H1 (cell line): ENCODE measurements around the gene CORO2B. TPM values are rescaled to one million over a fixed set of nuclear protein-coding genes. Genes with fewer than 3 reads are reported as not detected.

Experiments used
- CTCF ChIA-PET: fragments of 300-600 bp; sonication (Branson Sonifier 250); formaldehyde crosslinking; loops from one replicate; lab custom pipeline; 2021; ENCODE audit not compliant: partially characterized antibody; lab: Charles Lee
- POLR2A ChIA-PET: fragments of 300-600 bp; sonication (Branson Sonifier 250); formaldehyde crosslinking; loops from one replicate; lab custom pipeline; 2021; ENCODE audit warnings: inconsistent platforms; ENCODE audit not compliant: partially characterized antibody; lab: Charles Lee
- DNase-seq, 2 experiments: peaks; one replicate each; pipeline versions ENCODE4 v3.0.0 to v3.0.0-alpha.2; 2010 to 2022; ENCODE audit warnings: low spot score in 2 of 2, low read depth in 1 of 2, mixed read lengths in 1 of 2
- FAIRE-seq: peaks from 2 replicates; lab custom pipeline; 2011; peaks lifted over from hg19 to GRCh38; lab: Jason Lieb, UNC
- H2AFZ ChIP-seq: 2 replicates; pipeline ENCODE4 v1.8.1; 2012; ENCODE audit warnings: low read length, inconsistent platforms
- H2AK5ac ChIP-seq: 2 replicates; pipeline ENCODE4 v1.6.1; 2013; ENCODE audit warnings: low read depth, low read length
- H2BK120ac ChIP-seq: replicated peaks from 2 replicates; pipeline ENCODE3; 2013; ENCODE audit warnings: low read depth, low read length, inconsistent platforms
- H2BK12ac ChIP-seq: 2 replicates; pipeline ENCODE4 v1.6.1; 2013; ENCODE audit warnings: low read depth, low read length
- H2BK15ac ChIP-seq: 2 replicates; pipeline ENCODE4 v1.6.1; 2013; ENCODE audit warnings: low read length
- H2BK20ac ChIP-seq: 2 replicates; pipeline ENCODE4 v1.6.1; 2013; ENCODE audit warnings: low read length
- H2BK5ac ChIP-seq: 2 replicates; pipeline ENCODE4 v1.6.1; 2013; ENCODE audit warnings: low read depth, low read length
- H3K14ac ChIP-seq: 2 replicates; pipeline ENCODE4 v1.6.1; 2013; ENCODE audit warnings: inconsistent platforms; ENCODE audit not compliant: insufficient read length
- H3K18ac ChIP-seq: 2 replicates; pipeline ENCODE4 v1.6.1; 2013; ENCODE audit warnings: low read length; ENCODE audit errors: extremely low read depth
- H3K23ac ChIP-seq: 2 replicates; pipeline ENCODE4 v1.6.1; 2013; ENCODE audit warnings: inconsistent platforms; ENCODE audit not compliant: insufficient read length
- H3K23me2 ChIP-seq: 2 replicates; pipeline ENCODE4 v1.6.1; 2013; ENCODE audit warnings: low read depth, low read length
- H3K27ac ChIP-seq: 2 replicates; pipeline ENCODE4 v1.6.1; 2011; ENCODE audit warnings: low read depth, low read length, inconsistent platforms
- H3K27me3 ChIP-seq, 4 experiments: replicated peaks in 1 of 4; 1 replicate in 1 of 4; 2 replicates in 3 of 4; pipeline versions ENCODE4 v1.6.1 to v1.8.1; 2011 to 2013; ENCODE audit warnings: low read length in 3 of 4, mild to moderate bottlenecking in 3 of 4, inconsistent platforms in 2 of 4, mixed read lengths in 2 of 4, moderate library complexity in 1 of 4; ENCODE audit not compliant: control insufficient read depth in 3 of 4, insufficient read depth in 3 of 4; ENCODE audit errors: extremely low read depth in 1 of 4
- H3K36me3 ChIP-seq, 4 experiments: 2 replicates each; pipeline versions ENCODE4 v1.6.1 to v1.8.1; 2011 to 2013; ENCODE audit warnings: mild to moderate bottlenecking in 4 of 4, low read length in 3 of 4, moderate library complexity in 2 of 4, control low read depth in 1 of 4, inconsistent platforms in 1 of 4; ENCODE audit not compliant: insufficient read depth in 4 of 4, control insufficient read depth in 2 of 4
- H3K4ac ChIP-seq: replicated peaks from 2 replicates; pipeline ENCODE3; 2013; ENCODE audit warnings: low read length, low read depth, mixed read lengths, inconsistent platforms; ENCODE audit not compliant: insufficient read length
- H3K4me1 ChIP-seq, 4 experiments: replicated peaks in 1 of 4; 1 replicate in 1 of 4; 2 replicates in 3 of 4; pipeline versions ENCODE4 v1.6.1 to v1.8.1; 2011 to 2013; ENCODE audit warnings: low read length in 3 of 4, inconsistent platforms in 2 of 4, mixed read lengths in 1 of 4; ENCODE audit not compliant: insufficient read depth in 4 of 4, control insufficient read depth in 3 of 4
- H3K4me2 ChIP-seq, 2 experiments: 2 replicates each; pipeline versions ENCODE4 v1.6.1 to v1.8.1; 2011 to 2013; ENCODE audit warnings: low read depth in 2 of 2, low read length in 2 of 2, control low read depth in 1 of 2, inconsistent platforms in 1 of 2, mild to moderate bottlenecking in 1 of 2; ENCODE audit not compliant: insufficient read depth in 1 of 2
- H3K4me3 ChIP-seq, 4 experiments: fragments of 200-600, 300-600 bp in 1 of 4; sonication (generic), shearing (Covaris generic), sonication (Bioruptor Twin) in 1 of 4; 2 replicates each; pipeline versions ENCODE4 v1.5.1 to v1.8.1; 2011 to 2016; ENCODE audit warnings: low read length in 4 of 4, low read depth in 3 of 4, control low read depth in 2 of 4, inconsistent platforms in 2 of 4, mild to moderate bottlenecking in 2 of 4, mixed read lengths in 1 of 4, moderate library complexity in 1 of 4; ENCODE audit not compliant: insufficient read depth in 2 of 4; ENCODE audit errors: extremely low read depth in 1 of 4
- H3K56ac ChIP-seq: replicated peaks from 2 replicates; pipeline ENCODE3; 2013; ENCODE audit warnings: low read depth, mild to moderate bottlenecking, mixed read lengths, low read length, inconsistent platforms; ENCODE audit not compliant: insufficient read length
- H3K79me1 ChIP-seq: 2 replicates; pipeline ENCODE4 v1.6.1; 2013; ENCODE audit warnings: low read depth, low read length, control low read depth
- H3K79me2 ChIP-seq, 2 experiments: 2 replicates each; pipeline versions ENCODE4 v1.6.1 to v1.8.1; 2012 to 2013; ENCODE audit warnings: low read length in 2 of 2, mild to moderate bottlenecking in 2 of 2, inconsistent platforms in 1 of 2; ENCODE audit not compliant: insufficient read depth in 2 of 2, control insufficient read depth in 1 of 2
- H3K9ac ChIP-seq, 4 experiments: replicated peaks in 1 of 4; 1 replicate in 1 of 4; 2 replicates in 3 of 4; pipeline versions ENCODE4 v1.6.1 to v1.8.1; 2011 to 2013; ENCODE audit warnings: low read depth in 3 of 4, low read length in 3 of 4, control low read depth in 2 of 4, mild to moderate bottlenecking in 2 of 4, moderate library complexity in 2 of 4, inconsistent platforms in 1 of 4; ENCODE audit errors: extremely low read depth in 1 of 4
- H3K9me3 ChIP-seq, 2 experiments: 2 replicates each; pipeline versions ENCODE4 v1.6.1 to v1.8.1; 2012 to 2013; ENCODE audit warnings: mild to moderate bottlenecking in 2 of 2, moderate library complexity in 2 of 2, control low read depth in 1 of 2, inconsistent platforms in 1 of 2, low read depth in 1 of 2, low read length in 1 of 2, mixed read lengths in 1 of 2; ENCODE audit not compliant: insufficient read depth in 2 of 2
- H4K20me1 ChIP-seq, 2 experiments: replicated peaks in 1 of 2; 2 replicates each; pipeline versions ENCODE3 to v1.8.1; 2011 to 2013; ENCODE audit warnings: inconsistent platforms in 2 of 2, low read length in 2 of 2, mild to moderate bottlenecking in 1 of 2; ENCODE audit not compliant: insufficient read depth in 2 of 2, control insufficient read depth in 1 of 2
- H4K5ac ChIP-seq: 2 replicates; pipeline ENCODE4 v1.6.1; 2013; ENCODE audit warnings: low read length, low read depth, mixed read lengths, inconsistent platforms; ENCODE audit not compliant: insufficient read length
- H4K8ac ChIP-seq: 2 replicates; pipeline ENCODE4 v1.8.0; 2013; ENCODE audit warnings: mild to moderate bottlenecking, moderate library complexity, low read length, inconsistent platforms; ENCODE audit not compliant: insufficient read depth; ENCODE audit errors: extremely low read depth
- H4K91ac ChIP-seq: replicated peaks from 2 replicates; pipeline ENCODE3; 2013; ENCODE audit warnings: low read length, mixed read lengths, inconsistent platforms; ENCODE audit not compliant: insufficient read length
- CBX8 ChIP-seq: fragments of 300-800, 300-1000 bp; sonication (generic); IDR thresholded peaks from 2 replicates; pipeline ENCODE4 v1.7.1; 2016; ENCODE audit warnings: low read depth, low read length, borderline replicate concordance
- FOSL1 ChIP-seq: IDR thresholded peaks from 2 replicates; pipeline ENCODE4 v1.6.1; 2011; ENCODE audit warnings: mild to moderate bottlenecking, low read depth, low read length, moderate library complexity; ENCODE audit not compliant: insufficient read depth
- SAP30 ChIP-seq: fragments of 300-600 bp; sonication (generic); IDR thresholded peaks from 2 replicates; pipeline ENCODE4 v1.7.1; 2012; ENCODE audit warnings: low read length, moderate library complexity, mild to moderate bottlenecking, inconsistent platforms; ENCODE audit not compliant: insufficient read depth, insufficient replicate concordance
- SIN3A ChIP-seq, 2 experiments: IDR thresholded peaks in 1 of 2; conservative IDR thresholded peaks in 1 of 2; 2 replicates each; pipeline ENCODE4 v1.6.1; 2011 to 2012; ENCODE audit warnings: low read length in 2 of 2, improper control_type of control experiment in 1 of 2, low read depth in 1 of 2, mild to moderate bottlenecking in 1 of 2
- TAF7 ChIP-seq: optimal IDR thresholded peaks from 2 replicates; pipeline ENCODE3; 2011; ENCODE audit warnings: low read depth, mild to moderate bottlenecking, inconsistent platforms, low read length, moderate library complexity, borderline replicate concordance
- WGBS, 2 experiments: shearing (Covaris generic) in 1 of 2; methylation state at CpG; one replicate each; pipeline versions ENCODE4 v1.1.6 to v1.1.7; 2013 to 2015; ENCODE audit warnings: low lambda C conversion rate in 2 of 2, mixed read lengths in 2 of 2, inconsistent platforms in 1 of 2, low coverage in 1 of 2, missing lambda C conversion rate in 1 of 2; ENCODE audit not compliant: insufficient replicate concordance in 2 of 2, insufficient coverage in 1 of 2, insufficient read length in 1 of 2; ENCODE audit errors: extremely low coverage in 1 of 2, missing lambda C conversion rate in 1 of 2; 5-methylcytosine and 5-hydroxymethylcytosine counted together
- polyA plus RNA-seq, 7 experiments: library from polyadenylated mRNA; depleted of rRNA in 3 of 7; stranded (reverse) in 5 of 7; unstranded in 2 of 7; fragments of >200 nt in 5 of 7; fragments of 200-250 nt in 2 of 7; gene quantifications; 1 replicate in 5 of 7; 2 replicates in 1 of 7; 4 replicates in 1 of 7; pipeline versions ENCODE4 v1.2.1 to v1.2.3, GENCODE V29; 2011 to 2013; ENCODE audit warnings: missing spikeins in 2 of 7, mixed read lengths in 2 of 7
- total RNA-seq: library from RNA; stranded (reverse); fragmentation: NEBNext Ultra II Directional; extraction: Animal tissue kit (Norgen Biotek cat#: 25700); gene quantifications from 2 replicates; pipeline ENCODE4 v1.2.1, GENCODE V29; 2021
- TF ChIP-seq, protein P1 (sequence below): IDR thresholded peaks from 2 replicates; pipeline ENCODE4 v1.6.1; 2012; ENCODE audit warnings: inconsistent platforms

The CORO2B gene
- total and polyA plus RNA-seq, 2 of the 8 experiments (the other 6 are each of a cell fraction or from before 2014, with no cell fraction given): 3.4 to 6.7 TPM

DNA sequence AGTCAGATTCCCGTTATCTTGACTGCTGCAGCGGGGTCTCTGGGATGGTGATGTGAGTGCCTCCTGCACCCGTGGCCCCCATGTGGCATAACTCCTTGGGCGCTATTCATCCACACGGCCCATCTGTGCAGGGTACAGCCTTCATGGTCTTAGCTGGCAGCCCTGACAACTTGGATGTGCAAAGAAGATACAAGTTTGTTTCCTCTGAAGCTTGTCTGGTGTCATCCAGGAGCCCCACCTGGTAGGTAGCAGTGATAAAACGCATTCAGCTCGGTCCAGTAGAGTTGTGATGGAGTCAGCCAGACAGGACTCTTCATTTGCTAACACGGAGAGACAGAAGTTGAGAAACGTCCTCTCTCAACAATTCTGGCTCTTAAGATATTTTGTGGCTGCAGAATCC, 53.3 kb downstream of the CORO2B start:
- Histone ChIP-seq H3K9ac (no peak overlapping the region), H2BK120ac (no peak overlapping the region), H2BK15ac (no peak overlapping the region), H3K4me3 (no peak overlapping the region), H2BK20ac (no peak overlapping the region), H4K8ac (no peak overlapping the region), H3K4me1 (peaks cover 0 to 8% (median under 1%) of the 10 kb centered on the region in 4 experiments; a peak in 1 of 7 replicates), H2BK5ac (no peak overlapping the region), H3K23ac (no peak overlapping the region), H3K79me1 (no peaks in the 10 kb centered on the region), H3K4me2 (no peak overlapping the region), H4K91ac (no peak overlapping the region), H3K56ac (no peak overlapping the region), H3K79me2 (no peaks in the 10 kb centered on the region), H4K20me1 (no peaks in the 10 kb centered on the region), H3K23me2 (no peaks in the 10 kb centered on the region), H3K14ac (no peak overlapping the region), H3K36me3 (no peaks in the 10 kb centered on the region), H3K4ac (no peak overlapping the region), H3K27me3 (no peaks in the 10 kb centered on the region), H4K5ac (no peak overlapping the region), H2AK5ac (no peak overlapping the region), H3K27ac (no peak overlapping the region), H2AFZ (no peak overlapping the region), H3K18ac (no peak overlapping the region), H2BK12ac (no peak overlapping the region), H3K9me3 (no peaks in the 10 kb centered on the region)
- TF ChIP-seq CBX8 (no peak), FOSL1 (no peak), TAF7 (no peak), SIN3A (conservative IDR thresholded peaks at IDR 0.05 in 1 of 2, IDR thresholded peaks at IDR 0.05 in 1 of 2; ENCODE audit: low read depth in 1 of 2, low read length in 2 of 2) (no peak), SAP30 (no peak)
- TF ChIP-seq, protein P1, sequence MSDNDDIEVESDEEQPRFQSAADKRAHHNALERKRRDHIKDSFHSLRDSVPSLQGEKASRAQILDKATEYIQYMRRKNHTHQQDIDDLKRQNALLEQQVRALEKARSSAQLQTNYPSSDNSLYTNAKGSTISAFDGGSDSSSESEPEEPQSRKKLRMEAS: no peak
- POLR2A ChIA-PET: interaction anchor here (0.6 to 1.0 kb wide), 2 partner anchors 15 to 42 kb away, joined by 3 read pairs; no protein-coding TSS in a partner anchor
- 93% methylated on average over 9 of the region's 9 CpGs; no CpG with 5 or more reads in 1 of the 2 experiments for WGBS, 2 experiments
- DNase-seq (no peak), FAIRE-seq (no peak)
- CTCF ChIA-PET: interaction anchor here (0.7 to 24.3 kb wide), 31 partner anchors 8 to 379 kb away, joined by 3 to 569 read pairs (median 6); no protein-coding TSS in a partner anchor
